ENCODE results near the gene ASPA.

ASPA gene

DNA sequence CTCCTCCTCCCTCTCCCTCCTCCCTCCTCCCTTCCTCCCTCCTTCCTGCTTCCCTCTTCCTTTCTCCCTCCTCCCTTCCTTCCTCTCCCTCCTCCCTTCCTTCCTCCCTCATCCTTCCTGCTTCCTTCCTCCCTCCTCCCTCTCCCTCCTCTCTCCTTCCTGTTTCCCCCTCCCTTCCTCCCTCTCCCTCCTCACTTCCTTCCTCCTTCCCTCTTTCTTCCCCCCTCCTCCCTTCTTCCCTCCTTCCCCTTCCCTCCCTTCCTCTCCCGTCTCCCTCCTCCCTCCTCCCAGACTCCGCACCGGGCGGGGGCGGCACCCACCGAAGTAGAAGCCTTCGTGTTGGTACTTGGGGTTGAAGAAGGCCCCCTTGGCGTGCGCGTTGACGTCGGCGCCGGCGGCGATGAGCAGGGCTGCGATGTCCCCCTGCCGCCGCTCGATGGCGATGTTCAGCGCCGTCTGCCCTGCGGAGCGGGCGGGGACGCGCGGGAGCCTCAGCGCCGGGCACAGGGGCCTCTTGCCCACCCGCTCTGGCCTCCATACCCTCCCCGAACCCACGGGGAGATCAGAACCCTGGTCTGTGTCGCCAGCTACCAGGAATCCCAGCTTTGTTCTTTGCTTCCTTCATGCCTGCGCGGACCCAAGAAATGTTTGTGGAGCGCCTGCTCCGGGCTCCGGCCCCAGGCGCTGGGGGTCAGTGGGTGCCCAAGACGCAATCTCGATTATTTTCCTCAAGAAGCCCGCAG lies 59.6 kb downstream of the ASPA start:
- peak; percentile 6 for DNase-seq

DNA sequence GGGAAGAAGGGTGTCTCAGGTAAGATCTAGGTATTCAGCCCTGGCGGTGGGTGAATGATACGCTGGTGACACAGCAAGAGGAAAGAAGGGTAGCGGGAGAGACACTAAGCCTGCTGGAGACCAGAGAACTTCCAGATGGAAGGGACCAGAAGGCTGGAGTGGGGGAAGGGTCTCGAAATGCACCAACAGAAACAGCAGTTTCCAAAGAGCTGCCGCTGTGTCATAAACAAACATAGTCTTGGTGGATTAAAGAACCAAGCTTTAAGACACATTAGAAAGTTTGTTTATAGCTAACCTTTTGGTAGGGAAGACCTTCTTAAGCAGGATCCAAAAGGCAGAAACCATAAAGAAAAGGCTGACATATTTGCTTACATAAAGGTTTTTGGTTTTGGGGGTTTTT lies 60.9 kb downstream of the ASPA start:
- no peak for DNase-seq

DNA sequence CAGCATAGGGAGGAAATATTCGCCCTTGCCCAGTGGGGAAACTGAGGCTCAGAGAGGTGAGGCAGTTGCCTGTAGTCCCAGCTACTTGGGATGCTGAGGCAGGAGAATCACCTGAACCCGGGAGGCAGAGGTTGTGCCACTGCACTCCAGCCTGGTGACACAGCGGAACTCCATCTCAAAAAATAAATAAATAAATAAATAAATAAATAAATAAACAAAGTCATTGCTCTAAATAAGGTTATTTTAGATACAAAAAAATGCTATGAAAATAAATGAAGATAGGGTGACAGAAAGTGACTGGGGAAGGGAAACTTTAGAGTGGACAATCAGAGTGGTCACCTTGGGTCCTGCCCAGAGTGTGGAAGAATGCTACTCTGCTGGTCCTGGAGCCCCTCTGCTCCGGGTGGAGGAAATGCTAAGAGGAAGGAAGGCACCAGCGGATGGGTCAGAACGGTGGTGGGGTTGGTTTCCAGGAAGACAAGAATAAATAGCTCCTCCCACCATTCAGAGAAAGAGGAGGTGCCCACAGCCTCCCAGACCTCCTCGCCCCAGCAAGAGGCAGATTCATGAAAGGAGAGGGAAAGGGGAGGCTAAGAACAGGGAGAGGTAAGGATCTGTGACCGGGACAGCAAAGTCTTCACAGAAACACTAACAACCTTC lies 64.2 kb downstream of the ASPA start:
- no peak for DNase-seq

DNA sequence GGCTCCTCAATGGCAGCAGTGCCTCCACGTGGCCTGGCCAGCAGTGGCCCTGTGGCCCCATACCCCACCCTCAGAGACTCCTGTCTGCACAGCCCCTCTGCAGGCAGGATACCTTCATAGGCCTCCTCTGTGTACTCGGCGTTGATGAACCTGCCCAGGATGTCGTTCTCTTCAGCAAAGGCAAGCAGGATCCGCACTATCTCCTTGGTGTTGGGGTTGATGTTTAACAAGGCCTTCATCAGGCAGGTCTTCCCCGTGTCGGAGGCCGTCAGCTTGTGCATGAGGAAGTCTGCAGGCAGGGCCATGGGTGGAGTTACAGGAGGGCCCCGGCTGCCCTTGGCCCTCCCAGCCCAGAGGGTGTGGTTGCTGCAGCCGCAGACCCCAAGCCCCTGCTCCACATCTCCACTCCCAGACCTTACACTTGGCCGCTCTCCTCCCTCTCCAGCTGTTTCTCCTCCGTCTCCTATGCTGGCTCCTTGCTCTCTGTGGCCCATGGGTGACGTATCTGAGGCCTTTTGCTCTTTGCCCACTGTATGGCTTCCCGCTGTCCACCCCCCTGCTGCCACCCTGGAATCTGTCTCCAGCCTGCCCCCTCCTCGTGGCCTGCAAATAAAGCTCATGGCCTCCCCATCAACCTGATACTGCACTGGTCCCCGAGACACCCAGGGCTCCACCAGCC lies 66.8 kb downstream of the ASPA start:
- DNase-seq: no peak

DNA sequence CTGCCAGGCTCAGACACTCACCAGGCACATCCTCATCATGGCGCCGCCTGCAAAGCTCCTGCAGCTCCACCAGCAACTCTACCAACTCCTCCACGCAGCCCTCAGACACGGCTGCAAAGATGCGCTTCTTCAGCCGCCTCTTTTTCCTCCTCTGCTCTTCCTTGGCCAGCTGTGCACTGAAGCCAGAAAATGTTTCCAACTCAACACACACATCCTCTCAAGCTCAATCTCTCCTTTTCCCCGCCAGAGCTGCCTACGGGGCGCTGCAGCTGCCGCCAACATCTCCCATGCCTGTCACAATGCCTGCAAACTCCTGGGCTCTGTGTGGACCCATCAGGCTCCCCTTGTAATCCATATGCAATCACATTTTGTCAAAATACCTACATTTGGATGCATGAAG lies 67.7 kb downstream of the ASPA start:
- no peak for DNase-seq

DNA sequence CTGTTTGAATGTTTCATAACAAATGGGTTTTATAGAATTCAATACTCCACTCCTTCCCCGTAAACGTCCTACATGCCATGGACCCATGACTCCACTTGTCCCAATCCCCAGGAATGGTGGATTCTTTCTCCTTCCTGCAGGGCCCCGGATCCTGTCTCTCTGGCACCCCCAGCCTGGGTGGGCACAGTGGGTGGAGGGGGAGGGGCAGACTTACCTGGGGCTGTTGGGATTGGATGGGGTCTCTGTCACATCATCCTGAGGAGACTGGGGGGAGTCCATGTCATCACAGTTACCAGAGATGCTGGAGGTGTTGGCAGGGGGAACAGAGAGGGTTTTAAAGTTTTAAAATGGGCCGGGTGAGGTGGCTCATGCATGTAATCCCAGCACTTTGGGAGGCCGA lies 68.6 kb downstream of the ASPA start:
- DNase-seq: no peak

DNA sequence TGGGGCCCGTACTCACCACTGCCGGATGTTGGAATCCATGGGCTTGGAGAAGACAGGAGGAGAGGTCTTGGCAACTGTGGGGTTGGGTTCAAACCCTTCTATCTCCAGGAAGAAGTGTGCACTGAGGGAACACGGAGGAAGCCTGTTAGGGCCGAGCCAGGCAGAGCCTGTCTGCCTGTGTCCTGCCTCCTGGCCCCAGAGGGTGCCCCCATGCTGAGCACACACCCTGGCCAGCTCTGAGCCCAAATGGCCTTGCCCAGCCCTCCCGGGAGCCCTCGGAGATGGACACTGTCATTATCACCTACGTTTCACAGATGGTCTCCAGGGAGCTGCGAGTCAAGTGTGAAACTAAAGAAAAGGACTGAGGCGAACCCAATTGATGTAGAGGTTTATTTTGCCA lies 69.4 kb downstream of the ASPA start:
- DNase-seq: no peak

DNA sequence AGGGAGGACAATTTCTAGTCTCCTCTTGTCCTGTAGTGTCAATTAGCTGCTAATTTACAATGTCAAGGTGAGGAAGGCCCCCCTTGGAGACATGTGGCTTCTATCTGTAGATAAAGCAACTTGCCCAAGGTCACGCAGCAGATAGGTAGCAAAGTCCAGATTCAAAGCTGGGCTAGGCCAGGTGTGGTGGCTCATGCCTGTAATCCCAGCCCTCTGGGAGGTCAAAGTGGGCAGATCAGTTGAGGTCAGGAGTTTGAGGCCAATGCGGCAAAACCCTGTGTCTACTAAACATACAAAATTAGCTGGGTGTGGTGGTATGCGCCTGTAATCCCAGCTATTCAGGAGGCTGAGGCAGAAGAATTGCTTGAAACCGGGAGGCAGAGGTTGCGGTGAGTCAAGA lies 70.7 kb downstream of the ASPA start:
- no peak for DNase-seq

DNA sequence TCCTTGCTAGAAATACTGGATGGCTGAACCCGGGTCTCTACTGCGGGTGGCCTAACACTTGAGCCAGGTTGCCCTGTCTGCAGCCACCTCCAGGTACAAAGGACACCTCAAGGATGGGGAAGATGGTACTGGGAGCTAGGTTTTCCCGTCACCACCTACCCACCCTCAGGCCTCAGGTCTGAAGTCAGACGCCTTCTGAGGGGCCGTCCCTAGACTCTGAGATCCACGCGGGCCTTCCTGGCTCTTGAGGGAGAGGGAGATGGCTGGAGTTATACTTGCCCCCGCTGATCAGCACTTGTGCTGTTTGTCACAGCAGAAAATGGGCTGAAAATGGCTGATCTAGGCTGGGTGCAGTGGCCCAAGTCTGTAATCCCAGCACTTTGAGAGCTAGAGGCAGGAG lies 71.2 kb downstream of the ASPA start:
- DNase-seq: no peak

DNA sequence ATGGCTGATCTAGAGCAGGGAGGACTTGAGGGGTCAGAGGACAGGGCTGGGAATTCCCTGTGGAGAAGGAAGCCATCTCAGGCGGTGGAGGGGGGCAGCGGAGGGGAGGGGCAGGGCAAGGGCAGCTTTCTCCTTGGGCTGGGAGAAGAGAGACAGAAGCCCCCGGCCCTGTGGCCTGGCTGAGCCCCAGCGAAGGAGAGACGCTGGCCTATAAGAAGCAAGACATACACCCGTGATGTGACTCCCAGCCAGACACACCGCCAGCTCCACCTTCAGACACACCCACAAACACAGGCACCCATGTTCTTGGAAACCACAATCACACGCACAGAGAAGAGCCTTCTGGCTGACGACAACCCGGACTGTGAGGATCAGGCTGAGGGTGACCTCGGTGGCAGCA lies 71.8 kb downstream of the ASPA start:
- no peak for DNase-seq

DNA sequence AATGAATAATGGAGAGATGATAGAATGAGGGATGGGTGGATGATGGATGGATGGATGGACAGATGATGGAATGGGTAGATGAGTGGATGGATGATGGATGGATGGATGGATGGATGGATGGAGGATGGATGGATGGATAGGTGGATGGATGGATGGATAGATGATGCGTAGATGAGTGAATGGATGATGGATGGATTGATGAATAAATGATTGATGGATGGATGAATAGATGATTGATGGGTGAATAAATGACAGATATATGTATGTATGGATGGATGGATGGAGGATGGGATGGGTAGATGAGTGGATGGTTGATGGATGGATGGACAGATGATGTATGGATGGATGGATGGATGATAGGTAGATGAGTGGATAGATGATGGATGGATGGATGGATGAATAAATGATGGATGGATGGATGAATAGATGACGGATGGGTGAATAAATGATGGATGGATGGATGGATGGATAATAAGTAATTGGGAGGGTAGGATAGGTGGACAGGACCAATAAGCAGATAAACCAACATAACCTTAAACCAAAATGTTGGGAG lies 73.9 kb downstream of the ASPA start:
- DNase-seq: no peak

DNA sequence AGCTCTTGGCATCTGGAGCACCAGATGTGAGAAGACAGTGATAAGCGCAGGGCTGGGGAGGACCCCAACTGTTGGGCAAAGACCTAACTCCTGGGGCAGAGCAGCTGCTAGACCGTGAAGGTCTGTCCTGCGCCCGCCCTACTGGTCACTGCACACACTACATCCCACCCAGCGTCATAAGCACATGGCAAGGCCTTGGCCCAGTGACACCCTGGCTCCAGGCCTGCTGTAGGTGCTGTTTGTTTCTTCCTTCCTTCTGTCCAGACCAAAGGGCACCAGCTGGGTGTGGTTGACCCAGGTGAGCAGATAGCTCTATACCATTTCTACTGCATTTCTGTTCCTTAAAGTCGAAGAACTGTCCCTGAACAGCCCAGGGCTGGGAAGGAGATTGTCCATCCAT lies 75.4 kb downstream of the ASPA start:
- DNase-seq: no peak

DNA sequence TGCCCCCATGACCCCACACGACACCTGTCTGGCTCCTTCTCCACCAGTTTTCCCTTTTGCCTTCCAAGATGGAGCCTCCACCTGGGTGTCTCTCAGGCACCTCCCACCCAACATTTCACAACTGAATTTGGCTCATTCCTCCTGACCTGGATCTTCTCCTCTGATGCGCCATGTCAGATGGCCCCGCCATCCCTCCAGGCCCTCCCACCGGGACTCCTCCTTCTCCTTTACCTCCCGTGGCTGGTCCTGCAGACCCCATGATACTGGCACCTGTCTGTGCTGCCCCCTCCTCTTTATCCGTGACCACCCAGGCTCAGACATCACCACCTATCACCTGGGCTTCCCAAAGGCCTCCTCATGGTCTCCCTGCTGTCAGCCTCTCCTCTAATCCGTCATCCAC lies 77.1 kb downstream of the ASPA start:
- DNase-seq: no peak

Measured in effector CD8-positive, alpha-beta T cell (primary cell).